ENCODE data around the gene GPR158. TPM values are rescaled to one million over a fixed set of nuclear protein-coding genes. Genes with fewer than 3 reads are reported as not detected.

The GPR158 gene
- total RNA-seq, 4 donors from 2014 or later, result 0.16 to 1.1 (median 0.17) TPM; not detected in 1

DNA sequence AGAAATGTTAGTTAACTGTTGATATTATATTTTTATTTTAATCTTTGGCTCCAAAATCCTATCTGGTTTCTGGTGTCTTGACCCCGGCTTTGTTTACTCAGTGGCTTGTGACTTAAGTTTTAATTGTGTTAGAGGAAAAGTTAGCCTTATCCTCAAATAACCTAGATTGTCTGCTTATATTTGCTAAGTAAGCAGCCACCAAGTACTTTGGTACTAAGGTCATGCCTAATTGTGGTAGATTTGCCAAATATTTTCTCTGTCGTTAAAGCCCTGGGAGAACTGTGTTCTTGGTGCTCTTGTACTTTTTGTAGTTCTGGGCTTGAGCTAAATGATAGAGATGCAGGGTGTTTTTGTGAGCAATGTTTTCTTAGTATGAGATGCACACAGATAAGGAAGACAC is 34.8 kb downstream of the GPR158 start:
- no peak for TF ChIP-seq CTCF (IDR thresholded peaks at IDR 0.05; ENCODE audit: low read depth)

DNA sequence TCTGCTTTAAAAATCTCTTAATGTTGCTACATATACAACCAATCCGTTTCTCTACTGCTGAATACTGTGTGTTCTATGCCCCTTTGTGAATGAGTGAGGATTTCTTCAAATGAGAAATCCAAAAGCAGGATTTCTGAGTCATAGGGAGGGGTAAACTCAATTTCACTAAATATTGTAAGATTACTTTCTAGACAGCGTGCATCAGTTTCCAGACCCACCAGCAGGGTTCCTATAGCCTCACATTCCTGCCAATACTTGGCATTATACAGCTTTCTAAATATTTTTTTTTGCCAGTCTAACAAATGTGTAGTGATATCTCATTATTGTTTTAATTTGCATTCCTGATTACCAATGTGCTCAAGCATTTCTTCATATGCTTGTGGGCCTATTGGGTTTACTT is 35.5 kb downstream of the GPR158 start:
- TF ChIP-seq CTCF (IDR thresholded peaks at IDR 0.05; ENCODE audit: low read depth), result no peak

DNA sequence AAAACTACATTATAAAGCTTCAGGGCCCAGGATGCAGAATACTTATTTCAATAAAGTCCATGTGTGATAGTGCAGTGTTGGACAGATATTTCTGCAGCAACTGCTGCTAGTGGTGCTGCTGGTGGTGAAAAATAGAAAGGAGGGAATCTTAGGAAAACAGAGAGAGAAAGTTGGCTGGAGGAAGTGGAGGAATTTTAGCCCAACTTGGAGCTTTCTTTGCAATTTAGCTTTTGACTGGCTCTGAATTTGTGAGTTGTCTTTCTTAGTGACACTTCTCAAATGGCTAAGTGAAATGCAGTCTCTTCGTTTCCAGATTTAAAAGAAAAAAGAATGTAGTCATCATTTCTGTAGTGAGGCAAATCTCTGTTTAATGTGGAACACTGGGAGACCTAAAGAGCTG is 45.4 kb downstream of the GPR158 start:
- TF ChIP-seq CTCF (IDR thresholded peaks at IDR 0.05; ENCODE audit: low read depth), result no peak

DNA sequence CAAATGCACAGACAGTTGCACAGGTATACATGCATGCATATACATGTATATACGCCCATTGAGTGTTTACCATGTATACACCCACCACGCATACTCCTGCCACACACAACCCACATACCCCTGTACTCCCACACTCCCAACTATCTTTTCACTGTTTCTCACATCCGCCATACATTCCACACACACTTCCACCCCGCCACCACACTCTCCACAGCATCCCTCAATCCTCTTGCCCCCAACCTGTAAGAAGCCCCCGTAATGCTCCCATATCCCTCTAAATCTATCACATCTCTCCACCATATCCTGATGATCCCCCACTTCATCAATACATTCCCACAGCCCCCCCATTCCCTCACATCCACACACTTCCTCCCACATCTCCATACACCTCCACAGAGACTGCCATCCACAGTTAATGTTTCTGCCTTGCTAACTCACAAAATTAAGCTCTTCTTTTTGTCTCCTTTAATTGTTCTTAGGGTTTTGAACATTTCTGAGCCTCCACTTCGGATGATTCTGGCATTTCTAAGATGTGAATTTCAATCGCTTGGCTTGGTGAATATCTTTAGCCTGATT is 47.4 kb downstream of the GPR158 start:
- TF ChIP-seq CTCF (IDR thresholded peaks at IDR 0.05; ENCODE audit: low read depth), result no peak

DNA sequence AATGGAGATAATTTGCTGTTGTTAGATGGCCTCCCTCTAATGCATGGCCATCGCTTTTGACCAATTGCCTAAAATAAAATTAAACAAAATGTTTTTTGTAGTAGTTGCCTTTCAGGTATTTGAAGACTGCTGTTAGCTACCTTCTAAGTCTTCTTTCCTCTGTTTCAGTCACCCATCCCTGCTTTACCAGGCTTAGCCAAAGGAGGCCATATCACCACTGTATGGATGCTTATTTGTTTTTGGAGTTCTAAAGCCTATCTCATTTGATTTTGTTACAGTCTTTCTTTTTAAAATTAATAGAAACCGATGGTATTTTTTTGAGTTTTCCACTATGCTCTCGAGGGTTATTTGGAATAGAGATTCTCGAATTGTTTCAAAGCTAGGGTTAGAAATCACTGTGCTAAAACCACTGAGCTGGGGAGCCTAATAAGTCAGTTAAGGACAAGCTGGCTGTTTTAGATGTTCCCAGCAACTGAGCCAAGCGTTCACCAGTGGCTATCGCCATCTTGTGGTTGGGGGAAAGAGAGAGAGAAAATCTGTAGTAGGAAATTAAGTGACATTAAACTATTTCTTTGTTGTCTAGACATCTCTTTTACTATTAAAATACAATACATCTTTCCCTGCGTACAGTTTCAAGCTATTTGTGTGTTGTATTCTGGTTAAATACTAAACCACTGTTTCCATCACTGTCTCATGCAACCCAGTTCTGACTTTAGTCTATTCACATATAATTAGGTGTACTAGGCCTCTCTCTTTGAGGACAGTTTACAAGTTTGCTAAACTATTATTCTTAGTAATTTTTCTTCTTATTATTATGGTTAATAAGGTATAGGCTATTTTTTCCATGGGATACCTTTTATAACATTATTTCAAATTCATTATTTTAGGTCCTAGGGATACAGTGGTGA is 52.2 kb downstream of the GPR158 start:
- TF ChIP-seq CTCF (IDR thresholded peaks at IDR 0.05; ENCODE audit: low read depth), result no peak

DNA sequence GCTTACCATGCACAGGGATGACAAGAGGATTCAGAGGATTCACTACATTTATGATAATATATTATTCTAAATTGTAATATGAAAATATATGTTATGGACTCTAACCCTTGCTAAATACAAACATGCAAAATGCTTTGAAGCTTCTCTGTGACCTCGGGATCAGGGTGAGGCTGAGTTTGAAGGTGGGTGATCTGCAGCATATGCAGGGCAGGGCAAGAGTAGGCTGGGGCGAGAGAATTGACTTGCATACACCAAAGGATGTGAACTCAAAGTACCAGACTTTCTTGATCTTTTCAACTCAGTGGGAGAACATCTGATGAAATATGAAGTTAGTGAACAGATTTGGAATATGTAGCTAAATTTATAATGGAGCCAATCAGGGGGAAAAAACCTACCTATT is 57.0 kb downstream of the GPR158 start:
- TF ChIP-seq CTCF (IDR thresholded peaks at IDR 0.05; ENCODE audit: low read depth), result no peak

DNA sequence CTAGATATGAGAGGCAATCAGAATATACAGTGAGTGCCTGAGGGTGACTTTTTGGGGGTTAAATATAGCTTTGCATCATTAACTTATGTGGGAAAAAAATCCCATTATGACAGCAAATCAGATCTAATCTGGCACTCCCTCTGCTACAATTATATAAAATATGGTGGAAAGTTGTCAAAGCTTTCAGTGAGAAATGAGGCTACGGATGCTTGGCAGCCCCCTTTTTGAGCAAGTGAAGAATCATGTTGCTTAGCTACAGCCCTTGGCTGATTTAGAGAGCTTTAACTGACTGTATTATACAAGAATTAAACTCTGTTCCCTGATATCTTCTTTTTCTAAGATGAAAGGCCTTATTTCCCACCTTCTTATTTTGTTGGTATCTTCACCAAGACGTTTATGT is 57.4 kb downstream of the GPR158 start:
- TF ChIP-seq CTCF (IDR thresholded peaks at IDR 0.05; ENCODE audit: low read depth), result no peak
